Spleen (tissue), 13 donors: ENCODE measurements around the gene KLHDC7B. TPM values are rescaled to one million over a fixed set of nuclear protein-coding genes. Genes with fewer than 3 reads are reported as not detected.

Experiments
- DNase-seq: peaks from one replicate; pipeline ENCODE4 v3.0.0-alpha.2; 2020
- H3K27ac ChIP-seq, 8 donors: fragments of 200-600 bp; sonication (generic) in 7 of 8; 1 replicate in 4 of 8; 2 replicates in 4 of 8; pipeline versions ENCODE4 v1.5.0 to v1.8.0; 2016 to 2021; ENCODE audit warnings: inconsistent platforms in 4 of 8, mild to moderate bottlenecking in 4 of 8, moderate library complexity in 1 of 8
- H3K27me3 ChIP-seq, 7 donors: fragments of 200-600 bp; sonication (generic) in 6 of 7; replicated peaks in 1 of 7; 1 replicate in 4 of 7; 2 replicates in 3 of 7; pipeline versions ENCODE4 v1.5.0 to v1.8.0; 2016 to 2021; ENCODE audit warnings: inconsistent platforms in 3 of 7, mild to moderate bottlenecking in 1 of 7
- H3K36me3 ChIP-seq, 6 donors: fragments of 200-600 bp; sonication (generic) in 5 of 6; 1 replicate in 4 of 6; 2 replicates in 2 of 6; pipeline versions ENCODE4 v1.5.0 to v1.8.0; 2016 to 2021; ENCODE audit warnings: inconsistent platforms in 2 of 6
- H3K4me1 ChIP-seq, 6 donors: fragments of 200-600 bp; sonication (generic) in 5 of 6; 1 replicate in 3 of 6; 2 replicates in 3 of 6; pipeline versions ENCODE4 v1.5.0 to v1.8.0; 2016 to 2021; ENCODE audit warnings: inconsistent platforms in 3 of 6
- H3K4me3 ChIP-seq, 8 donors: fragments of 200-600 bp; sonication (generic) in 7 of 8; 1 replicate in 4 of 8; 2 replicates in 4 of 8; pipeline versions ENCODE4 v1.5.0 to v1.8.0; 2016 to 2021; ENCODE audit warnings: inconsistent platforms in 4 of 8, mild to moderate bottlenecking in 4 of 8, moderate library complexity in 2 of 8
- H3K9me3 ChIP-seq, 8 donors: fragments of 200-600 bp; sonication (generic) in 7 of 8; 1 replicate in 4 of 8; 2 replicates in 4 of 8; pipeline versions ENCODE4 v1.5.0 to v1.8.0; 2016 to 2021; ENCODE audit warnings: inconsistent platforms in 4 of 8
- CTCF ChIP-seq, 11 experiments: fragments of 200-600 bp in 7 of 11; fragments of 450-650 bp in 4 of 11; sonication (generic) in 4 of 11; IDR thresholded peaks in 8 of 11; conservative IDR thresholded peaks in 3 of 11; 1 replicate in 7 of 11; 2 replicates in 4 of 11; pipeline versions ENCODE4 v1.4.0 to v1.8.0; 2016 to 2021; ENCODE audit warnings: antibody characterized with exemption in 11 of 11, inconsistent platforms in 4 of 11, mild to moderate bottlenecking in 1 of 11
- POLR2A ChIP-seq, 3 donors: fragments of 450-650 bp; IDR thresholded peaks; one replicate each; pipeline ENCODE4 v1.5.1; 2017; ENCODE audit warnings: antibody characterized with exemption in 3 of 3, mild to moderate bottlenecking in 1 of 3
- POLR2AphosphoS5 ChIP-seq, 3 donors: sonication (generic); formaldehyde crosslinking; IDR thresholded peaks; one replicate each; pipeline ENCODE4 v1.5.1; 2017; ENCODE audit warnings: antibody characterized with exemption in 3 of 3
- WGBS, 5 donors: extraction: QIAGEN DNeasy Blood & Tissue Kit in 3 of 5; methylation state at CpG; one replicate each; pipeline versions ENCODE4 v1.1.5 to v1.1.7; 2013 to 2018; 5-methylcytosine and 5-hydroxymethylcytosine counted together
- intact Hi-C: fragments of 100-400 bp; cut with DNase I; formaldehyde crosslinking; loops from one replicate; pipeline ENCODE4 v1.15.0; 2023; ENCODE audit warnings: low total_unique reads
- long read RNA-seq, 2 donors: transcript quantifications; one replicate each; lab custom pipeline, GENCODE V29; 2026
- polyA plus RNA-seq, 3 donors: library from polyadenylated mRNA; stranded (reverse); fragments of 200-250 nt; gene quantifications; one replicate each; pipeline ENCODE4 v1.2.1, GENCODE V29; 2013
- total RNA-seq, 7 donors: library from RNA; depleted of rRNA in 3 of 7; stranded (reverse); fragments of >200 nt in 3 of 7; fragmentation: NEBNext Ultra II Directional in 4 of 7; extraction: Animal tissue kit (Norgen Biotek cat#: 25700) in 4 of 7; gene quantifications; one replicate each; pipeline versions ENCODE4 v1.1.0 to v1.2.1, GENCODE V29; 2016 to 2021
- donor health status: healthy with polysubstance abuse.
- donor health status: DM: no; HTN: no; CAD: no; lungs with moderate emphysema.
- donor health status: DM: no; HTN: no; CAD: no.
- donor health status: Bipolar disorder and iron deficiency.
- donor health status: healthy.
- donor health status: DM: no; HTN: no; CAD: no.
- donor health status: DM: yes; HTN: yes; CAD: no.

Gene KLHDC7B
- 1 to 10 TPM; 2.6 to 5.0 (median 3.4) TPM for total RNA-seq
- polyA plus RNA-seq = 1 to 10 TPM; 2.6 to 3.8 (median 3.5) TPM
- long read RNA-seq, donor 1, full-length matches to known transcripts = 1 of 1 reads
- long read RNA-seq, donor 1, partial matches to known transcripts = 0 of 1 reads
- long read RNA-seq, donor 1, other reads (novel, unspliced or antisense) = 0 of 1 reads
- long read RNA-seq, donor 2 = 0 reads

- Histone ChIP-seq H3K4me1 (peaks cover 25 to 98% (median 60%) of the 10 kb centered on the region in 6 donors), H3K27me3 (peaks cover 0 to 34% (median 14%) of the 10 kb centered on the region in 7 donors), H3K4me3 (no peak within 1 kb of the TSS), H3K36me3 (no peaks in the 10 kb centered on the region), H3K9me3 (no peaks in the 10 kb centered on the region), H3K27ac (peak within 1 kb of the TSS; percentile 59 to 100 (median 98))
- intact Hi-C loops = no loop called here
- DNase-seq = peak; percentile 79
- 61 to 74% (median 65%) methylated on average over 8 to 10 of the region's 10 CpGs for WGBS, 5 donors
- TF ChIP-seq POLR2A (IDR thresholded peaks at IDR 0.05) (no peak), CTCF (IDR thresholded peaks at IDR 0.05 in 8 of 11, conservative IDR thresholded peaks at IDR 0.05 in 3 of 11) (no peak), POLR2AphosphoS5 (IDR thresholded peaks at IDR 0.05) (no peak)
Measured at GRCh38 chr22:50545522-50546325, at the start of gene KLHDC7B. KLHDC7B (plus strand) TSS chr22:50545899; CDS start chr22:50546244, 345 bp downstream.

GRCh38 chr22:50497093-50497492, 48.6 kb upstream of the KLHDC7B start:
- no peaks in the 10 kb centered on the region for H3K27me3 ChIP-seq
- no peak for TF ChIP-seq CTCF (IDR thresholded peaks at IDR 0.05 in 8 of 11, conservative IDR thresholded peaks at IDR 0.05 in 3 of 11)
- TF ChIP-seq POLR2A (IDR thresholded peaks at IDR 0.05) = no peak
- intact Hi-C loops = loop anchor here (10.0 kb wide), 1 partner anchor 252 kb away; the partner anchor contains the start of gene TUBGCP6
- DNase-seq = no peak
- H3K27ac ChIP-seq = no peak overlapping the region
- H3K9me3 ChIP-seq = no peaks in the 10 kb centered on the region
- H3K4me3 ChIP-seq = no peak overlapping the region
- 82 to 93% (median 88%) methylated on average over 6 of the region's 6 CpGs for WGBS, 5 donors
- peaks cover 0 to 11% (median 7%) of the 10 kb centered on the region in 6 donors for H3K4me1 ChIP-seq
- peaks cover 0 to 10% (median under 1%) of the 10 kb centered on the region in 6 donors for H3K36me3 ChIP-seq

- H3K27me3 ChIP-seq = no peaks in the 10 kb centered on the region
- no peak for DNase-seq
- H3K4me3 ChIP-seq = no peak overlapping the region
- peaks cover 0 to 23% (median 14%) of the 10 kb centered on the region in 6 donors for H3K36me3 ChIP-seq
- H3K27ac ChIP-seq = no peak overlapping the region
- WGBS, 5 donors = 15 to 34% (median 25%) methylated on average over 13 of the region's 13 CpGs
- H3K4me1 ChIP-seq = peaks cover 0 to 11% (median 7%) of the 10 kb centered on the region in 6 donors
- intact Hi-C loops = loop anchor here (10.0 kb wide), 1 partner anchor 254 kb away; the partner anchor contains the start of gene TUBGCP6
- no peak for TF ChIP-seq POLR2A (IDR thresholded peaks at IDR 0.05)
- TF ChIP-seq CTCF (IDR thresholded peaks at IDR 0.05 in 8 of 11, conservative IDR thresholded peaks at IDR 0.05 in 3 of 11) = peak; percentile 49 to 83 (median 71)
- TF ChIP-seq POLR2AphosphoS5 (IDR thresholded peaks at IDR 0.05) = peak in 1 of 3 donors; percentile 56
- H3K9me3 ChIP-seq = no peaks in the 10 kb centered on the region
Measured at GRCh38 chr22:50498322-50498890, 47.3 kb upstream of the KLHDC7B start.
